Fibroblast of villous mesenchyme (primary cell): ENCODE data around the gene GOLGA6B. TPM values are rescaled to one million over a fixed set of nuclear protein-coding genes. Genes with fewer than 3 reads are reported as not detected.
"Not testable (repeated sequence)": the region's sequence is repeated elsewhere in the genome, so short reads cannot be mapped to it uniquely, and the experiment has no call there.

Experiments used
- DNase-seq: peaks from one replicate; pipeline ENCODE4 v3.0.0-alpha.2; 2010; ENCODE audit warnings: low read depth
- H3K4me3 ChIP-seq: 2 replicates; pipeline ENCODE4 v1.5.1; 2011; ENCODE audit warnings: low read depth, mild to moderate bottlenecking, low read length
- CTCF ChIP-seq: IDR thresholded peaks from 2 replicates; pipeline ENCODE4 v1.5.1; 2012; ENCODE audit warnings: low read depth, mild to moderate bottlenecking, low read length; ENCODE audit not compliant: insufficient read depth
- total RNA-seq: library from RNA; depleted of rRNA; stranded (reverse); fragments of >200 nt; gene quantifications from 2 replicates; pipeline ENCODE4 v1.2.3, GENCODE V29; 2012

The GOLGA6B gene
- total RNA-seq, 1 donor, result not detected

- peak within 1 kb of the TSS; percentile 77 for H3K4me3 ChIP-seq
- TF ChIP-seq CTCF, result no peak
- DNase-seq, result peak; percentile 86
Observed at GRCh38 chr15:72685925-72686794, 31.7 kb downstream of the GOLGA6B start, which contains the start of the genes BBS4 and HIGD2B. Gene BBS4, plus strand, starts transcription at chr15:72686207. Its CDS starts 21 bp downstream, at chr15:72686228. Gene HIGD2B, minus strand, starts transcription at chr15:72686182. Its CDS starts 9,808 bp downstream, at chr15:72676374.

GRCh38 chr15:72688697-72689096, 34.2 kb downstream of the GOLGA6B start:
- no peak overlapping the region for H3K4me3 ChIP-seq
- no peak for DNase-seq
- no peak for TF ChIP-seq CTCF

GRCh38 chr15:72690938-72691337, 36.4 kb downstream of the GOLGA6B start:
- no peak overlapping the region for H3K4me3 ChIP-seq
- DNase-seq, result no peak
- no peak for TF ChIP-seq CTCF

- H3K4me3 ChIP-seq, result no peak overlapping the region
- DNase-seq, result no peak
- TF ChIP-seq CTCF, result no peak
Observed at GRCh38 chr15:72698938-72699337, 44.4 kb downstream of the GOLGA6B start.

GRCh38 chr15:72700076-72700475, 45.6 kb downstream of the GOLGA6B start:
- no peak for DNase-seq
- no peak for TF ChIP-seq CTCF
- H3K4me3 ChIP-seq, result no peak overlapping the region

- no peak overlapping the region for H3K4me3 ChIP-seq
- DNase-seq, result no peak
- TF ChIP-seq CTCF, result no peak
Observed at GRCh38 chr15:72706266-72706665, 51.8 kb downstream of the GOLGA6B start.

- DNase-seq, H3K4me3 ChIP-seq: not testable (repeated sequence)
Observed at GRCh38 chr15:72708551-72709303, 54.2 kb downstream of the GOLGA6B start.
